GM19035 (cell line): ENCODE data around the gene SNAI3.

ENCODE experiments used
- ATAC-seq: cut with Tn5 transposase; IDR thresholded peaks from one replicate; pipeline ENCODE4 v1.9.1; 2021; ENCODE audit not compliant: unreplicated experiment

Gene SNAI3

DNA sequence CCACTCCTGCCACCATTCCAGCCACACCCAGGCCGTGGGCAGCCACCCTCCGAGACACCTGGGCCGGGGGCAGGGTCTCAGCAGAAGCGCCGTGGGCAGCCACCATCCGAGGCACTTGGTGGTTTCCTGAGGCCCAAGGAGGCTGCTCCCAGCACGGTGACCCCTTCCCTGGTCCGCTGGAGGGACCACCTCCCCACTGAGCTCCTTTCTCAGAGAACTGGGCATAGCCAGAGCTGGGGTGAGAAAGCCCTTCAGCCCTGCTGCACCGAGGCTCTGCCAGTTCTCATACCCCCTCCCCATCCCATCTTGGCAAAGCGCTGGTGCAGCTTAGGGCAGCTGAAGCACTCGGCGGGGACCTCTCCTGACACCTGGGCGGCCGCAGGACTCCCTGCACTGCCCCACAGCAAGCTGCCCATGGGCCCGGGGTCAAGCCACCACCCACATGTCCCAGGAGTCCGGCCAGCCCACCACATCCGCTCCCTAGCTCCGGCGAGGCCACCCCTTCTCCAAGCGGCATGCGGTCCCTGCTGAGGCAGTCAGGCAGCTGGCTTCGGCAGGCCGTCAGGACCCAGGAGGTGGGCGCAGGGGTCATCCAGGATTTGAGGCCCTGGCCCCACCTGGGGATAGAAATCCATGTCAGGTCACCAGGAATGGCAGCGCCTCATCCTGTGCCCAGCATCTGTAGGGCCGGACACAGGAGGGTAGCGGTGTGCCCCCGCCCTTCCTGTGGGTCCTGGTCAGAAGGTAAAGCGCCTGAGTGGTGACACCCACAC lies 34.1 kb downstream of the SNAI3 start:
- no peak for ATAC-seq

DNA sequence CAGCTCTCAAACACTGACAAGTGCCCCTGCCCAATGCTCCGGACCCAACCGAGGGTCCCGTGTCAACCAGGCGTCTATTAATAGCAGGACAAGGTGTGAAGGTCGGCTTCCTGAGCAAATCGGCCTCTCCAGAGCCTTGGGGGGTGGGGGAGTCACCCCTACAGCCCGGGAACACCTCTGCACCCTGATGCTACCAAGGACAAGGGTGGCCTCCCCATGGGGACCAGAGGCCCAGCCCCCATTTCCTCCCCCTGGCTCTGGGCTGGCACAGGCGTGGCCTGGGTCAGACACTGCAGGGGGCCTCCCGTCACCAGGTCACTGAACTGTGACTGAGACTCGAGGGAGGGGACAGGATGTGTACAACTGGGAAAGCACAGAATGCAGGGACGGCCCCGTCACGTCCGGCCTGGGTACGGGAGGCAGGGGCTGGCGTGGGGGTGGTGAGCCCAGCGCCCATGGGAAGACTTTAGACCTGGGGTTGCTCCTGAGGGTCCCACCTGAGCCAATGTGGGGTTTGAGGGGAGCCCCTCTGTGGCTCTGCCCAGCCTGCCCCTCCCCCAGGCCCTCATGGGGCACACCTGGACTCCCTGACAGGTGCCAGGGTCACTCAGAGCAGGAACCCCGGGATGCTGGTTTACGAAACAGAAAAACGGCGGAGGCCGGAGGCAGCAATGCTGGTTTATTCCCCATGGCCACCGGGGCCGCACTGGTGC lies 34.9 kb downstream of the SNAI3 start:
- ATAC-seq: peak; percentile 66

DNA sequence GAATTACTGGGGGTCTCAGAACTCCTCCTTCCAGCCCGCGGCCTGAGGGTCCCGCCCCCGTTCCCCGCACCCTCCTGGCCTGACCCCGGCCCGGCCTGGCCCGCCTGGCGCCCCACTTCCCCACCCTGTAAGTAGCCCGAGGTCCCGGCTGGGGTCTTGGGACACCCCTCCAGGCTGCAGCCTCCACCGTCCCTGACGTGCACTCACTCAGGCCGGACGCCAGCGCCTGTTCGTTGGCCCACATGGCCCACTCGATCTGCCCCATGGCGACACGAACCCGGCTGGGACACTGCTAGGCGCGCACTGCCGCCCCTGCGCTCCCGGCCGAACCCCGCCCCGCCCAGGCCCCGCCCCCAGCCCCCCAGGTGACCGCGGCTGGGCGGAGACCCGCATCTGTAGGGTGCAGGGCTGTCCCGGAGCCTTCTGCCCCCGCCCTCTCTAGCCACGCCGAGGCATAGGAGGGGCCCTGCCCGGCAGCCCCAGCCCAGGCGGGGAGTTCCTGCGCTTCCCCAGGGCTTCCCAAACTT lies 35.5 kb downstream of the SNAI3 start, which contains the start of gene CYBA:
Gene CYBA, minus strand, starts transcription at position 305 of the 527 bp plus-strand sequence. Its CDS starts 40 bp downstream, at position 265.
- ATAC-seq: peak; percentile 75

DNA sequence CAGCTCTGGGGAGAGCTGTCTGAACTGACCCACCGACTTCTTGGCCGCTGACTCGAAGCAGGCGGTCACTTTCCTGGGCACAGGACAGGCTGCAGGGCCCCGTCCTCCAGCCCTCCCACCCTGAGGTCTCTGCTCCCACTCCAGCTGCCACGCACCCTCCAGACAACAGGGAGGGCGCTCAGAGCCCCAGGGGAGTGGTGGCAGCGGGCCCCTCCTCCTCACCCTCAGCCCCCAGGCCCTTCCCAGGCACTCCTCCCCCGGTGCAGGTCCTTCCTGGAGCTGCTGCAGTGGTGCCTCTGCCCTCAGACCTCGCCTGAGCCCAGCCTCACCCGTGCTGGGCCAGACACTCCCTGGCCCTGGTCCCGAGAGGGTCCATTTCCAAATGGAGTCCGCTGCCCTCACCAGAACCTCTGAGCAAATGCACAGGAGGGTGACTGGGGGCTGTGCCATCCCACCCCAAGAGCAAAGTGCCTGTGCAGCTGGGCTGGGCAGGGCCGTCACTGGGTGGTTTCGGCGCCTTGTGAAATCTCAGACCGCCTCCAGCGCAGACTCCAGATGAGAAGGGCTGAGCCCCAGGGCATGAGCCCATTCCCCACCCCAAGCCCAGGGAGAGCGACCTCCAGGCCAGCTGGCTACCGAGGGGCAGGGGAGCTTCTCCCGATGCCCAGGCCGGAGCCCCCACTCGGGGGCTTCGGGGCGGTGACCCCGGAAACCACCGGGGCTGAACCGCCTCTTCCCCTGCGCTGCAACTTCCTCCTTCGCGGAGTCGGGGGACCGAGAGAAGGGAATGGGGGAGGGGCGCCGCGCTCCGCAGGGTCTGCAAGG lies 36.2 kb downstream of the SNAI3 start:
- ATAC-seq: peak; percentile 27

DNA sequence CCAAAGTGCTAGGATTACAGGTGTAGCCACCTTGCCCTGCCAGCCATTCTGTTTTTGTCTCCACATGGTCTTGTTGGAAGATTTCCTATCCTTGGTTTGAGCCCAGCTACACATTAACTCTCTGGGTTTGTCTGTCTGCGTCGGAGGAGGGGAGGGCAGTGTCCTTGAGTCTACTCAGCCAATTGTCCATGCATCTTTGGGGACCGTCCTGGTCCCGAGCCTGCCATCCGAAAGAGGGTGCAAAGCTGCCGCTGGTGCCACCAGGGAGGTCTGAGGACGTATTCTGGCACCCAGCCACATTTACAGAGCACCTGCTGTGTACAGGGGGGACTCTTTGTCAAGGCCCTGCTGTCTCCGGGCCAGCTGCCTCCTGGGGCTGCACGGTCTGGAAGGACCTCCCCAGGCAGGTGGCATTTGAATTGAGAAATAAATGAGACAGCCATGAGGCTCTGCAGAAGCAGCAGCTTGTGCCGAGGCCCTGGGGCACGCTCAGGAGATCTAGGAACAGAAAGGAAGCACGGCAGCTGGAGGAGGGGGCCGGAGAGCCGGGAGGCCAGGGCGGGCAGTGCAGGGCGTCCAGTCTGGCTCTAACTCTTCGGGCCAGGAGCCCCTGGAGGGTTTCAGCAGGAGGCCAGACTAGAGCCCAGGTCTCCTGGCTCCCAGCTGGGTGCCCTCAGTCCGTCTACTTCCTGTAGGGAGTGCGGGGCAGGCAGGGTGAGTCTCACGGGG lies 36.9 kb downstream of the SNAI3 start:
- ATAC-seq: no peak

DNA sequence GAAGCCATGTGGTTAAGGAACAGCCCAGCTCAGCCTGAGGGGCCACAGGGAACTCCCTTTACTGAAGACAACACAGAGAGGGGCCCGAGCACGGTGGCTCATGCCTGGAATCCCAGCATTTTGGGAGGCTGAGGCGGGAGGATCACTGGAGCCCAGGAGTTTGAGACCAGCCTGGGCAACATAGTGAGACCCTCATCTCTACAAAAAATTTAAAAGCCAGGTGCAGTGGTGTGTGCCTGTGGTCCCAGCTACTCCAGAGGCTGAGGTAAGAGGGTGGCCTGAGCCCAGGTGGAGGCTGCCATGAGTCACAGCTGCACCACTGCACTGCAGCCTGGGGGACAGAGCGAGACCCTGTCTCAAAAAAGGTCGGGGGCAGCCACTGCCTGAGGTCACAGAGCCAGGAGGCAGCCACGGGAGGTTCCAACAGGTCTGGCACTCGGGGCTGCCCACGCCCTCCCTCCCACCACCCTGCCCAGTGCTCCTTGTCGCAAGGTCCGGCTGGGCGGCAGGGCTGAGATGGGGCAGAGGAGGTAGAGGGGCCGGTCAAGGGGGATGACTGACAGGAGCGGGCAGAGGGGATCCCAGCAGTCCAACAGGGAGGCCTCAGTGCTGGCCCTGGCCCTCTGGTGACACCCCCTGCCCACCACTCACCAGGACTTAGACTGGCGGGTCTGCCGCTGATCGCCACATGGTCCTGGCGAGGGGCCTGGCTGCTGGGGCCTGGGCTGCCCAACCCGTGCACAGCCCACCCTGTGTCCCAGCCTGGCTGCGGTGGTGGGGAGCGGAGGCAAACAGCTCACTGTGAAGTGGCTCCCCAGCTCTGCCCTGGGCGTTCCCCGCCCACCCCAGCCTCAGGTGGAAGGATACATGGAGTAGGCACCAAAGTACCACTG lies 38.9 kb downstream of the SNAI3 start:
- ATAC-seq: no peak

DNA sequence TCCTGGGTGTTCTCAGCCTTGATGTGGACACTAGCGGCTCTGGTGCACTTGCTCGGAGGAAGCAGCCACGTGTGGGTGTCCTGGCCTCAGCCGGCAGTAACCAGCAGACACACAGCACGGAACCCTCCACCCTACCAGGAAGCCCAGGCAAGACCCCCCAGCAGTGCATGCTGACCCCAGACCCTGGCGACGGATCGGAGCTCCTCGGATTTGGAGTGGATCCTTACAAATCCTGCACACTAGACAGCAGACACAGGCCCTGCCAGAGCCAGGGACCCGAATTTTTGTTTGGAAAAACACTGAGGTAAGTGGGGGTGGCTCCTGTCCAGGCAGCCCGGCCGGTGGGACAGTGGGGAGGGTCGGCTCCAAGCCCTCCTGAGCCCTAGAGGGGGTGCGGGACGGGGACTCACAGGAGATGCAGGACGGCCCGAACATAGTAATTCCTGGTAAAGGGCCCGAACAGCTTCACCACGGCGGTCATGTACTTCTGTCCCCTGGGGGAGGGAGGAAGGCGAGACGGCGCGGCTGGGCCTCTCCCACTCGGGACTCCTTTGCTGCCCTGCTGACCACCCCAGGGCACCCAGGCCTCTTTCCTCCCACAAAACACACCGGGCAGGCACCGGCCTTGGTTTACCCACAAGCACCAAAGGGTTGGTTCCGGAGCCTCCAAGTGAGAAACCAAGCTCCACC lies 39.8 kb downstream of the SNAI3 start:
- no peak for ATAC-seq

DNA sequence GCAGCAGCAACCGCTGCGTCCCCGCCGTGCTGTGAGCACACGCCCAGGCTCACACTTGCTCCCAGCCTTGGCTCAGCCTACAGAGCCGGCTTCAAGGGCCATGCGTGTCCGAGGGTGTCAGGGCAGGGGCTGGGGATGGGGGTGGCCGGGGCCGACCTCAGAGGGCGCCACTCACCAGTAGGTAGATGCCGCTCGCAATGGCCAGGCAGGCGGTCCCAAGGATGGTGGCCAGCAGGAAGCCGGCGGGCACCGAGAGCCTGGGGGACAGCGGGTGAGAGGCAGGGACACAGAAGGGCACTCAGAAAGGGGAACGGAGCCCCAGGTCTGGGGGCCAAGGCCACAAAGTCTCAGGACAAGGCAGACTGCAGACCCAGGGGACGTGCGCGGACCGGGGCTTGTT lies 40.4 kb downstream of the SNAI3 start:
- ATAC-seq: no peak

DNA sequence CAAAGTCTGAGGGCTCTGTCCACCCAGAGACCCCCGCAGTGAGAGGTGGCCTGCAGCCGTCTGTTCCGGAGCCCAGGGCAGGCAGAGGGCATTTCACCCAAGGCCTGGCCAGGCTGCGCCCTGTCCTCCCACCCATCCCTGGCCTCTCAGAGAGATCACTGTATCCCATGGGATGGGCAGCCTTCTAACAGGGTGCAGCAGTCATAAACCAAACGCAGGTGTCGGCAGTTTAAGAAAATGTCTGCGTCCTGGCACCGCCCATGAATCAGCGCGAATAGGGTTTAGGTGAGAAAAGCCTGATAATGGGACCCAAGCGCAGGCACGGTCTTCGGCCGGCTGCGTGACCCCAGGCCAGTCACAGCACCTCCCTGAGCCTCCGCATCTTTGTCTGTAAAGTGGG lies 40.9 kb downstream of the SNAI3 start:
- no peak for ATAC-seq

DNA sequence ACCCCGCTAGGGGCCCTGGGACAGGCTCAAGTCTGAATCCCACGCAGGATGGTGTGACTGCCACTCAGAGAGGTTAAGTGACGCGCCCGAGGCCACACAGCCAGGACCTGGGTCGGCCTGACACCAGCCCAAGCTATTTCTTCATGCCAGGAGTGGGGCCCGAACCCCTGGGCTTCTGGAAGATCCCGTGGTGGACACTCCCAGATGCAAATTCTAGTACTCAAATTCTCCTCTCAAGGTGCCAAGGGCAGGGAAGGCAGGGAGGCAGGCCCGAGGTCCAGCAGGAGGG lies 42.7 kb downstream of the SNAI3 start:
- no peak for ATAC-seq

DNA sequence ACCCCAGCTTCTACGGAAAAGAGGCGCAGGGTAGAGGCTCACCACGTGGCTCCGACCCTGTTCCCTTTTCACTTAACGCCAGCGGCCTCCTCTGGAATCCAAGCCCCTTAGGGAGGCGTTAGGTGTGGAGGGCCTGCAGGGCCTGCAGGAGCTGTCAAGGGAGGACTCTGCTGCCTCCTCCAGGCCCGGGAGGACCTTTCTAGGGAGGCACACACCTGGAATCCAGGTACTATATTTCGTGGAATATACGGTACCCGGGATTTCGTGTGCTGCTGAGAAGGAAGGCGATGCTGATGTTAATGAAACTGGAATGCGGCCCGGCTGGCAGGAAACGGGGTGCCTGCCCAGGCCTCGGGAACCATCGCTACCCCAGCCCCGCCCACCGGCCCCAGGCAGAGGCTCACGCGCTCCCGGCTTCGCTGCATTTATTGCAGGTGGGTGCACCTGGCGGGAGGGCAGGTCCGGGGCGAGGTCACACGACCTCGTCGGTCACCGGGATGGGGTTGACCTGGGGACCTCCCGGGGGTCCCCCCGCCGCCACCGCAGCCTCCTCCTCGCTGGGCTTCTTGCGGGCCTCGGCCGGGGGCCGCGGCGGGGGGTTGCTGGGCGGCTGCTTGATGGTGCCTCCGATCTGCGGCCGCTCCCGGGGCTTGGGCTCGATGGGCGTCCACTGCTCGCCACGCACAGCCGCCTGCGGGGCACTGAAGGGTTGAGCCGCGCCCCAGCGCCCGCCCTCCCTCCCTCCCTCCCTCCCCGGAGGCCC lies 43.2 kb downstream of the SNAI3 start:
- no peak for ATAC-seq

DNA sequence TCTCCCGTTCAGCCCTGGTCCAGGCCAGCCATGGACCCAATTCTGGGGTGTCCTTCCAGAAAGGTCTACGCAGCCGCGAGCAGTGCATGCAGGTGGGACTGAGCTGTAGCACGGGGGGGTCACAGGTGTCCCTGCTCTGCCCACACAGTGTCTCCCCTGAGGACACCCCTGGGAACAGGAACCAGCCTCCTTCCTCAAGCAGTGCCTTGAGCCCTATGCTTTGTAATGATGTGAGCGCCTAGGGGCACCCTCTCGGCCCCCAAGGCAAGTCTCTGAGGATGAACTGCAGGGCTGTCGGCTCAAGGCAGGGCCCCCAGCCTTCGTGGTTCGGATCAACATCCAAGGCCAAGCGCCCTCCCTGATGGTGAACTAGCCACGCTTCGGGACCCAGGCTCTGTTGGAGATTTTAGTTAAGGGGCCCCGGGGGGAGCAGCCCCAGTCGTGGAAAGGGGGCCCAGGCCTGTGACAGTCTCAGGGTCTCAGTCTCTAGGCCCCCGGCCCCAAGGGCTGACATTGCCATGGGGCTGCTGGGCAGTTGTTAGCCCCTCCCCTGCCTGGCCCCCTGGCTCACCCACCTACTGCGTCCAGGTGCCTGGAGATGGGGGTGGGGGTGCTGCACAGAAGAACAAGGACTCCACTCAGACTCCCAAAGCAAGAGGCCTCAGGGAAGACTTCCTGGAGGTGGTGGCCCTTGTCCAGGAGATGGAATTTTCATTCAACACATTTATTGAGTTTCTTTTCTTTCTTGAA lies 45.6 kb downstream of the SNAI3 start:
- ATAC-seq: no peak

DNA sequence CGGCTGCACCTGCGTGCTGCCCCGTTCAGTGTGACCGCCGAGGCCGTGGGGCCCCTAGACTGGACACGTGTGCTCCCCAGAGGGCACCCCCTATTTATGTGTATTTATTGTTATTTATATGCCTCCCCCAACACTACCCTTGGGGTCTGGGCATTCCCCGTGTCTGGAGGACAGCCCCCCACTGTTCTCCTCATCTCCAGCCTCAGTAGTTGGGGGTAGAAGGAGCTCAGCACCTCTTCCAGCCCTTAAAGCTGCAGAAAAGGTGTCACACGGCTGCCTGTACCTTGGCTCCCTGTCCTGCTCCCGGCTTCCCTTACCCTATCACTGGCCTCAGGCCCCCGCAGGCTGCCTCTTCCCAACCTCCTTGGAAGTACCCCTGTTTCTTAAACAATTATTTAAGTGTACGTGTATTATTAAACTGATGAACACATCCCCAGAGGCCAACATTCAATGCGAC lies 46.2 kb downstream of the SNAI3 start:
- ATAC-seq: no peak

DNA sequence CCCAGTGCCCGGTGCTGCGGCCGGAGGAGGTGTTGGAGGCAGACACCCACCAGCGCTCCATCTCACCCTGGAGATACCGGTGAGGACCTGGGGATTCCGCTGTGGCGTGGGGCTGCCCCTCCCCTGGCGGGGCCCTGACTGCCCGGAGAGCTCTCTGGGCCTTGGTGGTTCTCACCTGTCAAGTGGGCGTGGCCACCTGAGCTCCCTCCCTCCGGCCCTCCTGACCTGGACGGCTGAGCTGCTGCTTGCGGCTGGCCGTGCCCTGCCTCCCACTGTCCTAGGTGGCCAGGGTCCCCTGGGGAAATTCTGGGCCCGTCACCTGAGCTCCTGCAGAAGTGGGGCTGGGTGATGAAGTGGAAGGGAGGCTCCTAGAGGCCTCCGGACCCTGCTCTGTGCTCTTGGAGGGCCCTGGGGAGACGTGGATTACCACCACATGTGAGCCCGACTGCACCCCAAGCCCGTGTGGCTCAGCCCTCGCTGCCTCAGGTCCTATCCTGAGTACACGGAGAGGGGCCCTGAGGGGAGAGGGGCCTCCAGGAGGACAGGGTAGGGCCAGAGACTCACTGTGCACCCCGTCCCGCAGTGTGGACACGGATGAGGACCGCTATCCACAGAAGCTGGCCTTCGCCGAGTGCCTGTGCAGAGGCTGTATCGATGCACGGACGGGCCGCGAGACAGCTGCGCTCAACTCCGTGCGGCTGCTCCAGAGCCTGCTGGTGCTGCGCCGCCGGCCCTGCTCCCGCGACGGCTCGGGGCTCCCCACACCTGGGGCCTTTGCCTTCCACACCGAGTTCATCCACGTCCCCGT lies 46.9 kb downstream of the SNAI3 start:
- ATAC-seq: no peak

DNA sequence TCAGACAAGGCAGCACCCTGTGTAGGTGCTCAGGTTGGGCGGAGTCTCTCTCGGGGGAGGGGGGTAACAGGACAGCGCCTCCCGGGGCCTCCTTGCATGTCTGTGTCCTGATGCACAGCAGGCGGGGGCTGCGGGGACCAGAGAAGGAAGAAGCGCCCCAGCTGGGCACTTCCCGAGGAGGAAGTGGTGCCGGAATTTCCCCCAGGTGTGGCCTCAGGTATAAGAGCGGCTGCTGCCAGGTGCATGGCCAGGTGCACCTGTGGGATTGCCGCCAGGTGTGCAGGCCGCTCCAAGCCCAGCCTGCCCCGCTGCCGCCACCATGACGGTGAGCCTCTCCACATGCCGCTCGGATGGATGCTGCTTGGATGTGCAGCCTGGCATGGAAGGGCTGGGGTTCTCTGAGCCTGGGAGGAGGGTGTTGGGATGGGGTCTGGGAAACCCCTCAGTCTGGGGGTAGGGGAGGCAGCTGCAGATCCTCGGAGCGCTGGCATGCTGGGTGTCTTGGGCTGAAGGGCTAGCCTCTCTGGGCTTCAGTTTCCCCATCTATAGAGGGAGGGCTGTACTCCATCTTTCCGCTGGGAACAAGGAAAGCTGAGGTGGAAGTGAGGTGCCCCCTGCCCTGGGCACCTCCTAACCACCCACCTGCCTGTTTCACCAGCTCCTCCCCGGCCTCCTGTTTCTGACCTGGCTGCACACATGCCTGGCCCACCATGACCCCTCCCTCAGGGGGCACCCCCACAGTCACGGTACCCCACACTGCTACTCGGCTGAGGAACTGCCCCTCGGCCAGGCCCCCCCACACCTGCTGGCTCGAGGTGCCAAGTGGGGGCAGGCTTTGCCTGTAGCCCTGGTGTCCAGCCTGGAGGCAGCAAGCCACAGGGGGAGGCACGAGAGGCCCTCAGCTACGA lies 47.7 kb downstream of the SNAI3 start, which contains the start of gene IL17C:
Gene IL17C, plus strand, starts transcription at position 250 of the 908 bp plus-strand sequence. Its CDS starts 70 bp downstream, at position 320.
- no peak for ATAC-seq
